Fibroblast of lung (primary cell): ENCODE results near the gene DNER. TPM values are rescaled to one million over a fixed set of nuclear protein-coding genes. Genes with fewer than 3 reads are reported as not detected.

Source experiments
- DNase-seq, 2 donors: peaks; one replicate each; pipeline versions ENCODE4 v3.0.0 to v3.0.0-alpha.2; 2010; ENCODE audit warnings: low read depth in 2 of 2
- H2AFZ ChIP-seq: 2 replicates; pipeline ENCODE4 v1.5.1; 2012; ENCODE audit warnings: low read length, control low read depth, inconsistent platforms
- H3K27ac ChIP-seq: 2 replicates; pipeline ENCODE4 v1.5.1; 2011; ENCODE audit warnings: low read length, control low read depth; ENCODE audit not compliant: insufficient read depth
- H3K27me3 ChIP-seq: 2 replicates; pipeline ENCODE4 v1.5.1; 2011; ENCODE audit warnings: mild to moderate bottlenecking, low read length; ENCODE audit not compliant: control insufficient read depth, insufficient read depth
- H3K36me3 ChIP-seq: 2 replicates; pipeline ENCODE4 v1.5.1; 2011; ENCODE audit warnings: low read length; ENCODE audit not compliant: control insufficient read depth, insufficient read depth
- H3K4me1 ChIP-seq: 2 replicates; pipeline ENCODE4 v1.5.1; 2011; ENCODE audit warnings: low read length; ENCODE audit not compliant: control insufficient read depth, insufficient read depth; ENCODE audit errors: extremely low read depth
- H3K4me2 ChIP-seq: 2 replicates; pipeline ENCODE4 v1.5.1; 2011; ENCODE audit warnings: low read length, control low read depth; ENCODE audit not compliant: insufficient read depth; ENCODE audit errors: extremely low read depth
- H3K4me3 ChIP-seq, 4 experiments: fragments of 200-600 bp in 1 of 4; sonication (generic) in 1 of 4; replicated peaks in 1 of 4; 2 replicates each; pipeline ENCODE4 v1.5.1; 2011 to 2016; ENCODE audit warnings: low read length in 4 of 4, low read depth in 3 of 4, mild to moderate bottlenecking in 3 of 4, control low read depth in 2 of 4, inconsistent platforms in 1 of 4, mixed read lengths in 1 of 4; ENCODE audit not compliant: insufficient read depth in 1 of 4; ENCODE audit errors: control extremely low read depth in 1 of 4
- H3K79me2 ChIP-seq: 2 replicates; pipeline ENCODE4 v1.5.1; 2012; ENCODE audit warnings: mild to moderate bottlenecking, low read length, inconsistent platforms; ENCODE audit not compliant: control insufficient read depth, insufficient read depth
- H3K9ac ChIP-seq: 2 replicates; pipeline ENCODE4 v1.5.1; 2011; ENCODE audit warnings: mild to moderate bottlenecking, low read length, control low read depth; ENCODE audit not compliant: insufficient read depth
- H3K9me3 ChIP-seq: 2 replicates; pipeline ENCODE4 v1.5.1; 2012; ENCODE audit warnings: low read depth, low read length; ENCODE audit not compliant: control insufficient read depth, insufficient read depth
- H4K20me1 ChIP-seq: 2 replicates; pipeline ENCODE4 v1.5.1; 2011; ENCODE audit warnings: low read length; ENCODE audit not compliant: control insufficient read depth, insufficient read depth; ENCODE audit errors: extremely low read depth
- EZH2 ChIP-seq: IDR thresholded peaks from 2 replicates; pipeline ENCODE4 v1.5.1; 2012; ENCODE audit warnings: low read length, control low read depth, mild to moderate bottlenecking; ENCODE audit errors: missing control alignments
- polyA plus RNA-seq, 2 donors: library from polyadenylated mRNA; depleted of rRNA in 1 of 2; stranded (reverse) in 1 of 2; unstranded in 1 of 2; fragments of >200 nt; gene quantifications; 2 replicates each; pipeline ENCODE4 v1.2.1, GENCODE V29; 2011 to 2012; ENCODE audit warnings: missing spikeins in 1 of 2
- total RNA-seq: library from RNA; depleted of rRNA; stranded (reverse); fragments of >200 nt; gene quantifications from 2 replicates; pipeline ENCODE4 v1.2.1, GENCODE V29; 2014
- TF ChIP-seq, protein P1 (sequence below), 2 donors: IDR thresholded peaks in 1 of 2; conservative IDR thresholded peaks in 1 of 2; 1 replicate in 1 of 2; 2 replicates in 1 of 2; pipeline ENCODE4 v1.5.1; 2011 to 2012; ENCODE audit warnings: low read length in 2 of 2, control low read depth in 1 of 2, inconsistent platforms in 1 of 2, low read depth in 1 of 2, mild to moderate bottlenecking in 1 of 2

The DNER gene
- total and polyA plus RNA-seq, 2 donors (not counting 1 experiment from before 2014, with no cell fraction given), result 0.33 to 0.43 TPM

DNA sequence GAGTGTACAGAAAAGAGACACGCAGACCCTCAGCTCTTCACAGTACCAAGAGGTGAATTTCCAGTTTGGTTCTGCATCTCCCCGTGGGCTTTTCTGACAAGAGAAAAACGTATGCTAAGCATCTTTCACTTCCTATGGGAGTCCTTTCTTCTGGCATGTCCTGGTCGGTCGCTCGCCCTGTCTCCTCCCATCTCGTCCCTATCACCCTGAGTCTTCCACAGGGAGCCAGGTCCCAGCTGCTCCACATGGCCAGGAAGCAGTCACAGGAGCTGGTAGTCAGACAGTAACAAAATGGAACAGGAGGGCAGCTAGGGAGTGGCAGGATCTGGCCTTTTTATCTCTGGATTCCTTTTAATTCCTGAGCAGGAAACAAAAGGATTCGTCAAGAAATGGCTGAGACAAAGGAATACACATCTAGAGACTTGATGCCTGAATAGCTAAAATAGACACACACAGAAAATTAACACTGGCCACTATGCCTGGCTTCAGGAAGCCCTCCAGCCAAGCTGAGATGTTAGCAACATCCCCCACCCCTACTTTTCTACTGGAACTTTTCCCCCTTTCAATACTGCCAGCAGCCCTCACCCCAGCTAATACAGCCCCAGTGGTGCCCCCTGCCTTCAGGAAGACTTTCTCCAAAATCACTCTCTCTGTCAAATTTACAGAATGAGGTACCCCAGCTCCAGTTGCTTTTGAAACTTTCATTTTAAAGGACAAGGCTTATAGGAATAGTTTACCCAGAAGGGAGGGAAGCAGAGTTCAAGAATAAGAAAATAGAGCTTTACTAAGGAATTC lies 136.1 kb downstream of the DNER start:
- Histone ChIP-seq H3K36me3 (no peaks in the 10 kb centered on the region), H3K79me2 (no peaks in the 10 kb centered on the region), H3K4me3 (no peak overlapping the region), H3K27me3 (no peaks in the 10 kb centered on the region), H3K4me1 (no peaks in the 10 kb centered on the region), H4K20me1 (no peaks in the 10 kb centered on the region), H3K9ac (no peak overlapping the region), H3K27ac (no peak overlapping the region), H3K9me3 (no peaks in the 10 kb centered on the region), H3K4me2 (no peak overlapping the region), H2AFZ (no peak overlapping the region)
- TF ChIP-seq, protein P1, sequence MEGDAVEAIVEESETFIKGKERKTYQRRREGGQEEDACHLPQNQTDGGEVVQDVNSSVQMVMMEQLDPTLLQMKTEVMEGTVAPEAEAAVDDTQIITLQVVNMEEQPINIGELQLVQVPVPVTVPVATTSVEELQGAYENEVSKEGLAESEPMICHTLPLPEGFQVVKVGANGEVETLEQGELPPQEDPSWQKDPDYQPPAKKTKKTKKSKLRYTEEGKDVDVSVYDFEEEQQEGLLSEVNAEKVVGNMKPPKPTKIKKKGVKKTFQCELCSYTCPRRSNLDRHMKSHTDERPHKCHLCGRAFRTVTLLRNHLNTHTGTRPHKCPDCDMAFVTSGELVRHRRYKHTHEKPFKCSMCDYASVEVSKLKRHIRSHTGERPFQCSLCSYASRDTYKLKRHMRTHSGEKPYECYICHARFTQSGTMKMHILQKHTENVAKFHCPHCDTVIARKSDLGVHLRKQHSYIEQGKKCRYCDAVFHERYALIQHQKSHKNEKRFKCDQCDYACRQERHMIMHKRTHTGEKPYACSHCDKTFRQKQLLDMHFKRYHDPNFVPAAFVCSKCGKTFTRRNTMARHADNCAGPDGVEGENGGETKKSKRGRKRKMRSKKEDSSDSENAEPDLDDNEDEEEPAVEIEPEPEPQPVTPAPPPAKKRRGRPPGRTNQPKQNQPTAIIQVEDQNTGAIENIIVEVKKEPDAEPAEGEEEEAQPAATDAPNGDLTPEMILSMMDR (conservative IDR thresholded peaks at IDR 0.05 in 1 of 2, IDR thresholded peaks at IDR 0.05 in 1 of 2; ENCODE audit: low read depth in 1 of 2, low read length in 2 of 2), result no peak
- TF ChIP-seq EZH2, result no peak
- DNase-seq, result no peak

DNA sequence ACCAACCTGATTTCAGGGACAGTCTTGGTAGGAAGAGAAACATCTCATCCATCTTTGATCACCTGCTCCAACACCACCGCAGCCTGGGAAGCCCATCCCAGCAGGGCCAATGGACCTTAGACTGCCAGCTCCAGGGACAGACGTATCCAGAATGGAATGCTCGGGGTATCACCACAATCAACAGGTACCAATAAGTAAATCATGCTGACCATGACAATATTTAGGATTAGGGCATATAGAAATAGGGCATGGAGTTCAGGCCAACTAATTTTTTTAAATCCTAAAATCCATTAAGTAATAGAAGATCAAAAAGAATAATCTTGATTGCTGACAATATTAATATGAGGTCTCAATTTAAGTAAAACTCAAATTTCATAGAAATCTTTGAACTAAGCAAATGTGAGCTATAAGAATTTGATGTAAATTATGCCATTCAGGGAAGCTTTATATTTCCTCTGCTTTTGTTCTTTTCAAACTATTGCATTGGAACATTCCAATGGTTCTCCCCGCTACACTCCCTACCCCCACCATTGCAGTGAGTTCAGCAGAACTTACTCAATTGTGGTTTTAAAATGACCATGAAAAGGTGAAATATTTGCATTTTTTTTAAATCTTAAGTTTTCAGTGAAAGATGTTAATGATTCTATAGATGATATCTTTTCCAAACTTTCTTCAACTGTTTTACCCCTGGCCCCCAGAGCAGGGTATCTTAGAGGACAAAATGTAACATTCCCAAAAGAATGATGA lies 138.6 kb downstream of the DNER start:
- Histone ChIP-seq H3K27me3 (no peaks in the 10 kb centered on the region), H3K9ac (no peak overlapping the region), H4K20me1 (no peaks in the 10 kb centered on the region), H3K9me3 (no peaks in the 10 kb centered on the region), H3K79me2 (no peaks in the 10 kb centered on the region), H3K4me2 (no peak overlapping the region), H3K27ac (no peak overlapping the region), H3K4me3 (no peak overlapping the region), H3K36me3 (no peaks in the 10 kb centered on the region), H3K4me1 (no peaks in the 10 kb centered on the region), H2AFZ (no peak overlapping the region)
- DNase-seq, result peak; percentile 9 to 43
- TF ChIP-seq, protein P1 (conservative IDR thresholded peaks at IDR 0.05 in 1 of 2, IDR thresholded peaks at IDR 0.05 in 1 of 2; ENCODE audit: low read depth in 1 of 2, low read length in 2 of 2), result no peak
- TF ChIP-seq EZH2, result no peak

DNA sequence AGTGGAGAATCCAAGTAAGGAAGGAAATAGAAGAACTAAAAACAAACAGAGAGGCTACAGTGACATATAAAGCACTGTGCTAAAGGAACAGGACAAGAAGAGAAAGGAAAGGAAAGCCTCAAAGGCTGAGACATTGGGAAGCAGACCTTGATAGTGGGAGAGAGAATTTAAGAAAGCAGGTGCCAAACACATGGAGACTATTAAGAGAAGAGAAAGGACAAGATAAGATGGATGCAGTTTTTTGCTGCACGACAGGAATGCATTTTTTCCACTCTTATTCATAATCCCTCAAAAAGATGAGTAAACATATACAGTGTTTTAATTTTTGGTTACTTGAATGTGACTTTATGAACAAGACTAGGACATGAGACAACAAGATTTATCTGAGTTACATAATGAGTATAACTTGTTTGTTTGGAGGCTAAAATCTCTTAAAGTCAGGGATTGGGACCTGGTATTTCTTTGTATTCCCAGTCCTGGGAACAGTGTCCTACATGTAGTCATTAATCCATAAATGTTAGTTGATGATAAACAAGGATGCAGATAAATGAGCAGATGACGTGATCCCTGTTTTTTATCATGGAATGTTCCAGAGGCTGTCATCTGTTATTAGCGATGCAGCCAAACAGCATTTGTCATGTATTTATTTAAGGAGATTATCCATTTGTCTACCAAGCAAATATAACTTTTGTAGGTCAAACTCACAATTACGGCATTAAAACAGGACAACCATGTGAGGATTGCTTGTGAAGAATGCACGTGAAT lies 141.7 kb downstream of the DNER start:
- no peak for DNase-seq
- H3K27ac ChIP-seq, result no peak overlapping the region

More for the DNA sequence above, 141.7 kb downstream of the DNER start:
- Histone ChIP-seq H3K4me3 (no peak overlapping the region), H3K4me2 (no peak overlapping the region), H3K27me3 (no peaks in the 10 kb centered on the region), H2AFZ (no peak overlapping the region), H4K20me1 (no peaks in the 10 kb centered on the region), H3K4me1 (no peaks in the 10 kb centered on the region), H3K9ac (no peak overlapping the region), H3K9me3 (no peaks in the 10 kb centered on the region), H3K79me2 (no peaks in the 10 kb centered on the region), H3K36me3 (no peaks in the 10 kb centered on the region)
- TF ChIP-seq EZH2, result no peak
- TF ChIP-seq, protein P1 (conservative IDR thresholded peaks at IDR 0.05 in 1 of 2, IDR thresholded peaks at IDR 0.05 in 1 of 2; ENCODE audit: low read depth in 1 of 2, low read length in 2 of 2), result no peak
